ENCODE data around the gene JSRP1.

Gene JSRP1

DNA sequence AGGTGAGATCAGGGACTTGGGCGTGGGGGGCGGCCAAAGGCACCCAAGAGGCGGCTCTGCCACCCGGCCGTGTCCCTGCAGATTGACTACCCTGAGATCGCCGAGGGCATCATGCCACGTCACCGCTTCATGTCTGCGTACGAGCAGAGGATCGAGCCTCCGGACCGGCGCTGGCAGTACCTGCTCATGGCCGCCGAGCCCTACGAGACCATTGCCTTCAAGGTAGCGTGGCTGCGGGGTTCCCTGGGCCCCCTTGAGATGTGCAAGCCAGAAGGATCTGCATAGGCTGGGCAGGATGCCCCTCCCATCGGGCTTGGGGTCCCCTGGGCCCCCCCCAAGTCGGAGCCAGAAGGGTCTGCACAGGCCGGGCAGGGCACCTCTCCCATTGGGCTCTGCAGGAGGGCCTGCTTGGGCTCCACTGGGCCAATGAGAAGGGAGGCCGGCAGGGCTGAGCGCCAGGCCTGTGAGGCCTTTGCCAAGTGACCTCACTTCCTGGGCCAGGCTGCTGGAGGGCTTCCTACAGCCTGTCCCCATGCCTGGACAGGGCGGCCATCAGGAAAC is 9.3 kb downstream of the JSRP1 start:
- no peak for DNase-seq

DNA sequence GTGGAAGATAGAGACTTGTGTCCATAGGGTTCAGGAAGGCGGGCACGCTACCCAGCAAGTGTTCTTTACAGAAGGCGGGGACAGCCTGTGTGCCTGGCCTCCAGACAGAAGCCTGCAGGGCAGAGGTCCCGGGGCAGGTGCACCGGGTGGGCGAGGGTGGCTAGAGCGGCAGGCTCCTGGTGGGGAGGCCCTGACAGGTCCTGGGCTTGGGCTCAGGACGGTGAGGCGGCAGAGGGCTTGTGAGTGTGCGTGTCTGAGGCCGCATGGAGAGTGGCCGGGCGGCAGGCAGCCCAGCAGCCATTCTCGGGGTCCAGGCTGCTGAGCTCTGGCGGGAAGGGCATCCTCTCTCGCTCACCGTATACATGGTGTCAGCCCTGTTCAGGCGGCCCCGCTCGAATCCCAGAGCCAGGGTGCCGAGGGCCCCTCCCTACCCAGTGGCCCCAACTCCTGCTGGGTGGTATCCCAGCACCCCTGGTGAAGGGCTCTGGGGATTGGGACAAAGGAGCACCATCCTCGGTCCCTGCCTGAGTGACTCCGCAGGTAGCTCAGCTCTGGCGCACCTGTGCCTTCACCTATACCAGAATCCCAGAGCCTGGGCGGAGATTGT is 10.1 kb downstream of the JSRP1 start:
- no peak for DNase-seq

DNA sequence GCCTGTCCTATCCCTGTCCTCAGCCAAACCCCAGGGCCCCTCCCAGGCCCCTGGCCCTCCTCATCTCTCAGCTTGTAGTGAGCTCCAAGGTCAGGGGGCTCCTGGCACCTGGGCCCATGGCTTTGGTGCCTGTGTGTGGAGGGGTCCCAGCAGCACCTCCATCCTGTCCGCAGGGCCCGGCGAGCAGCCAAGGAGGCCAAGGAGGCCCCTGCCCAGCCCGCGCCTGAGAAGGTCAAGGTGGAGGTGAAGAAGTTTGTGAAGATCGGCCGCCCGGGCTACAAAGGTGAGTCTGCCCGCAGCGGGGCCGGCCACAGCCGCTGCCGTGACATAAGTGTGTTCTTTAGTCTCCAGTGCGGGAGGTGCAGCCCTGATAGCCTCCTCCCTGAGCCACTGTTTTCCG is 10.9 kb downstream of the JSRP1 start:
- DNase-seq, result no peak

DNA sequence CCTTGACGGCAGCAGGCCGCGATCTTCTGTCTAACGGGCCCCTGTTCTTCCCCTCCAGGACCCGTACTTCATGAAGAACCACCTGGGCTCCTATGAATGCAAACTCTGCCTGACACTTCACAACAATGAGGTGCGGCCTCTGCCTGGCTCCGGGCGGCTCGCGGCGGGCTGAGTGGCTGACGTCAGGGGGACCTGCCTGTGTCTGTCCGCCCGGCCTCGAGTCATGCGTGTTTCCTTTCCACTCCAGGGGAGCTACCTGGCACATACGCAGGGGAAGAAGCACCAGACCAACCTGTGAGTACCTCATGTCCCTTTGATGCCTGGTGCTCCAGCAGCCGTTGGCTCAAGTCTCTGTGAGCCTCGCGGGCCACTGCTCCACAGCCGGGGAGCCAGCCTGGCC is 11.7 kb downstream of the JSRP1 start:
- DNase-seq, result no peak

DNA sequence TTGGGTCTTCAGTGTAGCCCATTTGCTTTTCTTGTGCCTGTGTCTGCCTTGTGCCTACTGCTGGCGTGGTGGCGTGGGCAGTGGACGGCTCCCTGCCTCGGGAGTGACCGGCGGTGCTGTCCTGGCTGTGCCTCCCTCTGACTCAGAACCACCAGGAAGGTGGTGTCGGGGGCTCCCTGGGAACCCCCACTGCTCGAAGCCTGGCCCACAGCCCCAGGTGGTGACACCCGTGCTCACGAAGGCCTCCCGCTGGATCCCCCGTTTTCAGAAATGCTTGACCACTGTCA is 12.1 kb downstream of the JSRP1 start:
- DNase-seq, result no peak

DNA sequence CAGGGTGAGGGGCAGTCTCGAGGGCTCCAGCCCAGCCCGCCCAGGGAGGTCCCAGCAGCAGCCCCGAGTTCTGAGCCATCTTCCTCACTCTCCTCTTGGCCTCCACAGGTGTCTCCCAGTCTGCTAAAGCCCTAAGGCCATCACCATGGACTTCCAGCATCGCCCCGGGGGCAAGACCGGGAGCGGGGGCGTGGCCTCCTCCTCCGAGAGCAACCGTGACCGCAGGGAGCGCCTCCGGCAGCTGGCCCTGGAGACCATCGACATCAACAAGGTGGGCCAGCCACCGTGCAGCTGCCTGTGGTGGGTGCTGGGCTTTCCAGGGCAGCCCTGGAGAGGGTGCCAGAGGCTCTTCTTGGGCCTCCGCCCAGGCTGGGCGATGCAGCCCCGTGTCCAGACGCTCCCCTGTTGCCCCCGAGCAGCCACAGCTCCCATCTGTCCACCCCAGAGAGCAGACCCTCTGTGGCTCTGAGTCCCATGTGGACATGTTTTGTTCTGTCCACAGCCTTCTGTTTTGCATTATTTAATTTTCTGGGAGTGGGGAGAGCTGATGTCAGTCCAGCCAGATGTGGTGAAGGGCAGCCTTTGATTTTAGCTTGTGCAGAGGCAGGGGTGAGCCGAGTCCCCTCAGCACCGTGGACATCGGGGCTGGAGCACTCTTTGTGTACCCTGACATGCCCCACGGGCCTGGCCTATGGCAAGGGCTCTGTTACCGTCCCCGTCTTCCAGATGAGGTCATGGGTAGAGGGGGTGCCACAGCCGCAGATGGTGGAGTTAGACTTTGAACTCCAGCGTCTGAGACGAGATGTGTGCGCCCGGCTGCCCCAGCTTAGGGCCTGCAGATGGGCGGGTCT is 12.7 kb downstream of the JSRP1 start:
- no peak for DNase-seq

DNA sequence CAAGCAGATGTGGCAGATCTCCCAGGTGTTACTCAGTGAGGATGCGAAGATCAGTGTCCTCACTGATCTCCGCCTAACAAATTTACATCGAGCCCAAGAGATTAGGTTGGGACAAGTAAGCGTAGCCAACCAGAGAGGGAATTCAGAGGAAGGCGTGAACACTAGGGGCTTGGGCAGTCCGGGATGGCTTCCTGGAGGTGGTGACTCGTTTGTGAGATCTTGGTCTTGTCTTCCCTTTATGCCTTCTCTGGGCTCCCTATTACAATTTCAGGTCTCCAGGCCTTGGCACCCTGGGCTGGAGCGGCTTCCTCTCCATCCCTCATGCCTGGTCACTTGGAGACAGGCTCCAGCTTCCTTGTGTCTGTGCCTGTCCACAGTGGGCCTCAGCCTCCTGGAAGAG is 13.4 kb downstream of the JSRP1 start:
- DNase-seq, result no peak

DNA sequence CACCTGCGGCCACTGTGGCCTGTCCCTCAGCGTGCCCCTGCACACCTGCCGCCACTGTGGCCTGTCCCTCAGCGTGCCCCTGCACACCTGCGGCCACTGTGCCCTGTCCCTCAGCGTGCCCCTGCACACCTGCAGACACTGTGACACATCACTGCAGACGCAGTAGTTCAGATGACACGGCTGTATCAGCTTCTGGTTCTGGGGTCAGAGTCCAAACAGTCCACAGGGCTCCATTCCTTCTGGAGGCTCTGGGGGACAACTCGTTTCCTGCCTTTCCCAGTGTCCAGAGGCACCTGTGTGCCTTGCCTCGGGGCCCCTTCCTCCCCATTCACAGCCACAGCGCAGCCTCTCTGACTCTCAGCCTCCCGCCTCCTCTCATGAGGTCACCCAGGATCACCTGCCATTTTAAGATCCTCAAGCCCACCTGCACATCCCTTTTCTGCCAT is 14.1 kb downstream of the JSRP1 start:
- no peak for DNase-seq

DNA sequence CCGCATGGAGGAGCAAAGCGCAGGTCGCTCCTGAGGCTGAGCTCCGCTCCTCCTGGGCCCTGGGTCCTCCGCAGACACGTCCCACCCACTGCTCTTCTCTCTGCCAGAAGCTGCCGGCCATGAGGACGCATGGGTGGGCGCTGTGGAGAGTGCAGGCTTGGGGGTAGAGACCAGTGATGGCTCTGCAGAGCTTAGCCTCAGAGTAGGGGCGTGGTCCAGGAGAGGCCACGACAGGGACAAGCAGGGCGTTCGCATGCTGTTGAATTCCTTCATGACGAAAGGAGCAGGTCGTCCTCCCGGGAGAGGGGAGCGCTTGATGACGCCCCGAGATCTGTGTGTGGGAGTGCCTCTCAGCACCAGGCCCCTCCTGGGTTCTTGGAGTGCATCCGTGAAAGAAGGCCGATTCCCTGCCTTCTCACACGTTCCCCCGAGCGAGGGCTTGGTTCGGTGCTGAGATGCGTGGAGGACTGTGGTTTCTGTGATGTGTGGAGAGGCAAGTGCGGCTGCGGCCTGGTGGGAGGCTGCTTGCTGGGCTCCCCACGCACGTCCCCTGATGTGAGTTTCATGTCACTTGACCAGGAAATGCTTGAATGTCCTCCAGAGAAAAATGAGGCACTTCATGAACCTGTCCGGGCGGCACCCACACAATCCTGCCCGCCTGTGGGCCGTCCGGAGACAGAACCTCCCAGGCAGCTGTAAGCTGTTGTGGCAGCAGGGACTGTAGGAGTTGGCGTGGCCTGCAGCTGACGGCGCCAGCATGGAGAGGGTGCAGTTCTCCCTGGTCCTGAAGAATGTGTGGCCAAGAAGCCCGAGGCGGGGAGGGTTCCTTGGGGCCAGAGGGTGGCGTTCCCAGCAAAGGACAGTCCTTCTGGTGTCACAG is 15.1 kb downstream of the JSRP1 start:
- DNase-seq, result no peak

DNA sequence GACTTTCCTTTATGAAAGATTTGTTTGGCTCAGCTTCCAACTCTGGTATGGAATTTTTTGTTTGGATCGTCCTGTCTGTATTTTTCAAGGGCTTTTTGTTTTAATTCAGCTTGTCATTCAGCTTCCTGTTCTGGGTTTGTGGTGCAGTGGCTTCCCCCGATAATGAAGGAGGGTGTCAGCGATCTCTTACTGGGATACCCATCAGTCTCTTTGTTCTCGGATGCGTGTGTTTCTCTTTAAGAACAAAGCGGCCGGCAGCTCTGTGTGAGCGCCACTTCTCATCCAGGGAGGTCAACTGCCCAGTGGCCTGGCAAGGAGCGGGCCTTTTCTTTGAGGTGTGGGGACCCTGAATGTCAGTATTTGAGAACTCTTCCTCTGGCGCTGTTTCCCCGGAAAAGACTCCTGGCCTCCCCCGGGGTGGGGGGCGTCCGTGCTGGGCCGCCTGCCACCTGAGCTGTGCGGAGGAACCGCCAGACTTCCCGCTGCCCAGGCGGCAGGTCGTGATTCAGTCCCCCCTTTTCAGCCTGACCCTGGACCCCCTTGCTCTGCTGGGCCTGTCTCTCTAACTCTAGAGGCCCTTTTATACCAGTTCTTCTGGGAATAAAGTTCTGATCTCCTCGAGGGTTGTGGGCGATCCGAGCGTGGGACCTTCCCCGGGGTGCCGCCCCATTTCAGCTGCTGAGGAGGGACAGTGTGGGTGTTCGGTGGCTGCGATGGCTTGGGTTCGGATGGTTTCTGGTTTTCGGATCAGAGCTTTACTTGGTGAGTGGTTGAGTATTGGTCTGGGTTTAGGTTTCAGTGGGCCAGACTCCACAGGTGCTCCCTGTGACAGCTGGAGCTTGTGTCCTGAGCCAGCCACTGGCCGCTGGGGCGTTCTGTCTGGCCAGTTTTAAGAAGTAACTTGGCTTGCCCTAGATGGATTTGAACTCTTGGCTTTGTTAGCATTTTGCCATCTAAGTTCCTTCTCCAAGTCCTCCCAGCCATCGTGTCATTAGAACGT is 16.1 kb downstream of the JSRP1 start:
- DNase-seq, result no peak

DNA sequence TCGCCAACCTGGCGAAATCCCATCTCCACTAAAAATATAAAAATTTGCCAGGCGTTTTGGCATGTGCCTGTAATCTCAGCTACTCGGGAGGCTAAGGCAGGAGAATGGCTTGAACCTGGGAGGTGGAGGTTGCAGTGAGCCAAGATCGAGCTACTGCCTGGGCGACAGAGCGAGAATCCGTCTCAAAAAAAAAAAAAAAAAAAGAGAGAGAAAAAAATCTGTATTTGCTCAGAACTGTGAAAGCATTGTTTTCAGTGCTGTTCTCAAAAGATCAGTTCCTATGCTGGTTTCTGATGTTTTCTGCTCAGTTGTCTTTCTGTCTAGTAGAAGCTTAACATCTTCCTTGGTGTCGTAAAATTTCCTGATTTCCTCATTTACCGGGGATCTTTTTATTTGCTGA is 17.0 kb downstream of the JSRP1 start:
- no peak for DNase-seq

DNA sequence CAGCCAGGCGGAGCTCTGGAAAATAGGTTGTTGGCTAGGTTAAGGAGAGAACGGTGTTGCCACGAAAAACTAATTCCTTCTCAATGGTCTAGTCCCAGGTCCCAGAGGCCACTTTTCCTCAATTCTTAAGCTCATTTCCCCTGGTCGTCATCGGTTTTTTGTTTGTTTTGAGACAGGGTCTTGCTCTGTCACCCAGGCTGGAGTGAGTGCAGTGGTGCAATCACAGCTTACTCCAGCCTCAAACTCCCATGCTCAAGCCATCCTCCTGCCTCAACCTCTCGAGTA is 18.4 kb downstream of the JSRP1 start:
- DNase-seq, result no peak

DNA sequence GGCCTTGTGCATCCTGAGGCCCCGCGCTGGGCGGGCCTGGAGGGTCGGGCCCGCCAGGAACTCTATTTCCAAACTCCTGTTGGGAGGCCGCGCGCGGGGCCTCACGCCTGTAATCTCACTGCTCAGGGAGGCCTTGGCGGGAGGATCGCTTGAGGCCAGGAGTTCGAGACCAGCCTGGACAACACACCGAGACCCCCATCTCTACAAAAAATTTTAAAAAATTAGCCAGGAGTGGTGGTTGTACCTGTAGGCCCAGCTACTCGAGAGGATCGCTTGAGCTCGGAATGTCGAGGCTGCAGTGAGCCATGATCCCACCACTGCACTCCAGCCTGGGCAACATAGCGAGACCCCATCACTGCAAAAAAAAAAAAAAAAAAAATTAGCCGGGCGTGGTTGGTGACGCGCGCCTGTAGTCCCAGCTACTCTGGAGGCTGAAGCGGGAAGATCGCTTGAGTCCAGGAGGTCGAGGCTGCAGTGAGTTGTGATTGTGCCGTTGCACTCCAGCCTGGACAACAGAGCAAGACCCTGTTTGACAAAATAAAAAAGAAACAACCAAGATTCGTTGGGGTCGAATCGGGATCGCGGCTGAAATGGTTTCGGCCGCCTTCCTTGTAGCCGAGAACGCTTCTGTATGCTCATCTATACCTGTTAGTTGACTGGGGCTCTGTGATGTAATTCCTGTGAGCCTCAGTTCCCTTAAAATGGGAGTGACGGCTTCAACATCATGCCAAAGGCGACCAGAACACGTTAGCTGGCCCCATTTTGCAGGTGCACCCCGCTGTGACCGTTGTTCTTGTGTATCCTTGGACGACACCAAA is 19.0 kb downstream of the JSRP1 start:
- DNase-seq, result no peak

DNA sequence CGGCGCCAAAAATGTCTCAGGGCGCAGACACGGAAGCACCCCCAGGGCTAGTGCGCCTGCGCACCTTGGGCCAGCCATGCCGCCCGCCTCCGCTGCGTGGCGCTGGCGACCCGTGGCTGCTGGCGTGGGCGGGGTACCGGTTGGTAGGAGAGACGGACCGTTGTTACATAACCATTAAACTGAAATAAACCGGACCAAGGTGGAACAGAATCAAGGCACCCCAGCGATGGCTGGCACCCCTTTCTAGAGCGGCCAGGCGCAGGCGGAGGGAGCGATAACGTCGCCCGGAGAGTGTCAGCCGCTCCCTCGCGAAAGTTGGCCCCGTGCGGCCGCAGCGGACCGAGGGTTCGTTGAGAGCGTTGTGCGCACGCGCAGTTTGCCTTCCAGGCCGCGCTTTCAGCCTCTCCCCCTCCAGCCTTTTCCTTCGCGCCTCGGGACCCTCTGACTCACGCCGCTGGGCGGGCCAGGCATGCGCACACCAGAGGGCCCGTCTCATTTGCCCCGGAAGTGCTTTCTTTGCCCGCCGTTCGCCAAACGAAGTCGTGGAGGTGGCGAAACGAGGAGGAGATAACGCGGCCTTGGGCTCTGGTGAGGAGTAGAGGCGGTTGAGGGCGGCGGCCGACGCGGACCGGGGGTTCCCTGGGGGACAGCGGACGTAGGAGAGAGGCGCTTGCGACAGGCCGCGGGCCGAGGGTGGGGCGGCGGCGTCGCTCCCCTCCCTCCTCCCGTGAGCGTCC is 19.7 kb downstream of the JSRP1 start, which contains the start of the genes PLEKHJ1 and SF3A2:
Gene PLEKHJ1, minus strand, starts transcription at position 16 of the 737 bp plus-strand sequence. CDS start 81 bp downstream, outside the sequence.
Gene SF3A2, plus strand, starts transcription at position 511 of the 737 bp plus-strand sequence. CDS start 6,595 bp downstream, outside the sequence.
- peak; percentile 96 for DNase-seq

DNA sequence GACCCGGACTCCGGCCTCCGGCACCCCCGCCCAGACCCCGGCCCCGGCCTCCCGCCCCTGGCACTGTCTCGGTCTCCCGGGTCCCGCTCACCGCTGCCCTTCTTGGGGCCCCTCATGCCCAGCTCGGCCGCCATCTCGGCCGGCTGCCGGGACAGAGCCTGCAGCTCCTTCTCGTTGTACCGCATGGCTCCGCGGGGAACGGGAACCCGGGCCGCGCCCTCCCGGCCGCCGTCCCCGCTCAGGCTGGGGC is 20.2 kb downstream of the JSRP1 start:
- DNase-seq, result no peak

DNA sequence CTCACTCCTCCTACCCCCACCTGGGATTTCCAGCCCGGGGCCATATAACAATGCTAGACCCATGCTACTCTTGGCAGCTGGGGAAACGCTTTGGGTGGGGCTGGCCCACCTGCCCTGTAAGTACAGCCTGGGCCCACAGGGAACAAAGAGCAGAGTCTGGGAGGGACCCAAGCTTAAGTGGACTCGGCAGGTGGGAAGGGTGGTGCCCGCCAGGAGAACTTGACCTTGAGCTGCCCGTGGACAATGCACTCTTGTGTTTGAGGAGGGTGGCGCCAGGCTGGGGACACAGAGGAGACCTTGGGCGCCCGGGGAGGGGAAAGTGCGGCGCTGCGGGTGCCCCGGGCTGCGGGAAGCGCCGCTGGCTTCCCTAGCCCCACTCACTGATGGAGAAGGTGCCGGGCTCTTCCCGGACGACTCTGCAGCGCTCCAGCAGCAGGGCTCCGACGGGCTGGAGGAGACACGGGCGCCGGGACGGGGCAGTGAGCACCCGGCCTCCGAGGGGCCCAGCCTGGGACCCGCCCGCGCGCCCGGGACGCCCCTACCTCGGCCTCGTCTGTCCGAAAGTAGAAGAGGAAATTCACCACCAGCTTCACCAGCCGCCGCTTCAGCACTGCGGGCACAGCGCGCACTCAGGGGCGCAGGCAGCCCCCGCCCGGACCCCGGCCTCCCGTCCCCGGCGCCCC is 20.7 kb downstream of the JSRP1 start:
- DNase-seq, result no peak

DNA sequence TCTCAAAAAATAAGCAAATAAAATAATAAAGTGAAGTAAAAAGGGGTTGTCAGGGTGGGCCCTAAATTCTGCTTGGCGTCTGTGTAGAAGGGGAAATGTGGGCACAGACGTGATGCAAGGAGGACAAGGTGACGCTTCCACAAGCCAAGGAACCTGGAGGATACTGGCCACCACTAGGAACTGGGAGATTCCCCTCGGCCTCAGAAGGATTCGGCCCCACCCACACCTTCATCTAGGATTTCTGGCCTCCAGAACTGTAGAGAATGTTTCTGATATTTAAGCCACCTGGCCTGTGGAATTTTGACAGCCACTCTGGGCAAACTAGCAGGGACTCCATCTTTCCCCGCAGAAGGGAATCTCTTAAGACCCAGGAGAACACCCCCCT is 21.2 kb downstream of the JSRP1 start:
- DNase-seq, result no peak

DNA sequence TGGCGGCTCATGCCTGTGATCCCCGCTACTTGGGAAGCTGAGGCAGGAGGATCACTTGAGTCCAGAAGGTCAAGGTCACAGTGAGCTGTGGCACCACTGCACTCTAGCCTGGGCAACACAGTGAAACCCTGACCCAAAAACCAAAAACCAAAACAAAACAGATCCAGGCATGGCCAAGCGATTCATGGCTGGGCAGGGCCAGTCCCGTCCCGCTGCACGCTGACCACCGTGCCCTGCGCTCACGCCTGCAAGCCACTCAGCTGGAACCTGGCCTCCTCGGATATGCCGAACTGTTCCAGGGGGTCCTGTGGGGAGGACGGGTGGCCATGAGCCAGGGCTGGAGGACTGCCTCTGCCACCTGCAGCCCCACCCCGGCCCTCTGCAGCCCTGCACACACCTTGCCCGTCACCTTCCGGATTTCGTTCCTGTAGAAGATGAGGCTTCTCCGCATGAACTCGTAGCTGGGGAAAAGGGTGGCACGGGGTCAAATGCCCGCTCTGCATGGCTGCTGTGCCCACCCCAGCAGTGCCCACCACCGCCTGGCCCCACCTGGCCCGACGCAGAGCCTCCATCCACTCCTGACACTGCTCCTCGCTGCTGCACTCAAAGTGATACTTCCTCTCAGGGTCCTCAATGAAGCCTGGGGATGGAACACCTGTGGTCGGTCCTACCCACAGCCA is 22.5 kb downstream of the JSRP1 start:
- no peak for DNase-seq

Measured in activated gamma-delta T cell (primary cell).